K562 (cell line): ENCODE measurements around the gene SETD3. TPM values are rescaled to one million over a fixed set of nuclear protein-coding genes. Genes with fewer than 3 reads are reported as not detected.

ENCODE experiments used
- ATAC-seq: fragments of 200-7000 bp; cut with Tn5 transposase; 3 replicates; pipeline ENCODE4 v1.9.1; 2020; ENCODE audit warnings: moderate library complexity
- BruUV-seq: library from RNA; stranded (reverse); fragments of 400-500 nt; replicated peaks from 2 replicates; lab custom pipeline; 2021; lab: Mats Ljungman, UMichigan
- CTCF ChIA-PET: fragments of 300-600 bp; formaldehyde crosslinking; extraction: SDS; loops from one replicate; lab custom pipeline; 2021; ENCODE audit warnings: low intra/inter-chr PET ratio; lab: Yijun Ruan, JAX
- POLR2A ChIA-PET: fragments of 300-600, 350-650 bp; sonication (Branson Sonifier 250); formaldehyde crosslinking; extraction: SDS; loops from one replicate; lab custom pipeline; 2021; ENCODE audit warnings: antibody characterized with exemption, inconsistent platforms; lab: Yijun Ruan, JAX
- DNase-seq, 4 experiments: peaks; one replicate each; pipeline versions ENCODE4 v3.0.0 to v3.0.0-alpha.2; 2011 to 2018; ENCODE audit warnings: low spot score in 3 of 4, mixed read lengths in 3 of 4; ENCODE audit errors: extremely low read depth in 1 of 4
- FAIRE-seq: peaks from 2 replicates; lab custom pipeline; 2011; peaks lifted over from hg19 to GRCh38; lab: Jason Lieb, UNC
- H2AFZ ChIP-seq: 2 replicates; pipeline ENCODE4 v1.6.0; 2011; ENCODE audit warnings: low read depth, low read length, control low read depth, inconsistent platforms
- H3K27ac ChIP-seq: fragments of 200-600 bp; 3 replicates; pipeline ENCODE4 v1.8.0; 2011; ENCODE audit warnings: low read depth, mild to moderate bottlenecking, control low read depth, inconsistent platforms, low read length, moderate library complexity, mixed read lengths; ENCODE audit errors: extremely low read depth
- H3K27me3 ChIP-seq, 2 experiments: fragments of 300-600 bp in 1 of 2; 2 replicates in 1 of 2; 3 replicates in 1 of 2; pipeline versions ENCODE4 v1.6.0 to v1.8.0; 2011; ENCODE audit warnings: inconsistent platforms in 2 of 2, low read length in 2 of 2, mild to moderate bottlenecking in 1 of 2, mixed read lengths in 1 of 2, moderate library complexity in 1 of 2; ENCODE audit not compliant: control insufficient read depth in 2 of 2, insufficient read depth in 2 of 2
- H3K36me3 ChIP-seq: fragments of 300-600 bp; 3 replicates; pipeline ENCODE4 v1.8.0; 2011; ENCODE audit warnings: mild to moderate bottlenecking, low read length, inconsistent platforms; ENCODE audit not compliant: control insufficient read depth, insufficient read depth
- H3K4me1 ChIP-seq, 2 experiments: fragments of 200-600 bp in 1 of 2; replicated peaks in 1 of 2; 2 replicates in 1 of 2; 3 replicates in 1 of 2; pipeline versions ENCODE4 v1.5.1 to v1.8.0; 2011; ENCODE audit warnings: inconsistent platforms in 2 of 2, low read length in 2 of 2, mild to moderate bottlenecking in 1 of 2, mixed read lengths in 1 of 2, moderate library complexity in 1 of 2; ENCODE audit not compliant: control insufficient read depth in 2 of 2, insufficient read depth in 2 of 2
- H3K4me2 ChIP-seq: 2 replicates; pipeline ENCODE4 v1.6.1; 2011; ENCODE audit warnings: low read length, control low read depth, inconsistent platforms, mixed read lengths; ENCODE audit not compliant: insufficient read depth
- H3K4me3 ChIP-seq: fragments of 200-600 bp; sonication (generic), shearing (Covaris generic); 2 replicates; pipeline ENCODE4 v1.5.1; 2016; ENCODE audit warnings: control low read depth, inconsistent platforms
- H3K79me2 ChIP-seq: fragments of 200-600 bp; 3 replicates; pipeline ENCODE4 v1.8.0; 2011; ENCODE audit warnings: low read length, inconsistent platforms; ENCODE audit not compliant: control insufficient read depth, insufficient read depth
- H3K9ac ChIP-seq, 2 experiments: 2 replicates each; pipeline versions ENCODE4 v1.6.0 to v1.6.1; 2011; ENCODE audit warnings: low read depth in 2 of 2, low read length in 2 of 2, control low read depth in 1 of 2, inconsistent platforms in 1 of 2, mild to moderate bottlenecking in 1 of 2, mixed read lengths in 1 of 2; ENCODE audit not compliant: insufficient read depth in 1 of 2
- H3K9me1 ChIP-seq: one replicate; pipeline ENCODE4 v1.6.0; 2011; ENCODE audit warnings: inconsistent platforms, mild to moderate bottlenecking, low read length, moderate library complexity; ENCODE audit not compliant: control insufficient read depth, insufficient read depth
- H3K9me3 ChIP-seq: replicated peaks from 2 replicates; pipeline ENCODE4 v1.5.1; 2011; ENCODE audit warnings: low read depth, low read length, inconsistent platforms; ENCODE audit not compliant: control insufficient read depth, insufficient read depth
- H4K20me1 ChIP-seq: replicated peaks from 2 replicates; pipeline ENCODE4 v1.6.1; 2011; ENCODE audit warnings: low read length, inconsistent platforms, mixed read lengths; ENCODE audit not compliant: control insufficient read depth, insufficient read depth
- BMI1 ChIP-seq: fragments of 150-350 bp; IDR thresholded peaks from 2 replicates; pipeline ENCODE4 v1.6.1; 2014; ENCODE audit warnings: low read length
- BRD9 ChIP-seq: fragments of 450-650 bp; IDR thresholded peaks from 2 replicates; pipeline ENCODE4 v1.6.1; 2018; ENCODE audit warnings: low read depth; ENCODE audit not compliant: partially characterized antibody
- BRF1 ChIP-seq: IDR thresholded peaks from 3 replicates; pipeline ENCODE4 v1.6.1; 2011; ENCODE audit warnings: borderline replicate concordance, mild to moderate bottlenecking; ENCODE audit not compliant: insufficient read length; ENCODE audit errors: extremely low read depth
- CREBBP ChIP-seq: IDR thresholded peaks from one replicate; pipeline ENCODE4 v1.6.1; 2012; ENCODE audit warnings: low read depth, mild to moderate bottlenecking, control low read depth, inconsistent platforms, low read length
- CTBP1 ChIP-seq: fragments of 450-650 bp; IDR thresholded peaks from 2 replicates; pipeline ENCODE4 v1.6.1; 2016; ENCODE audit warnings: borderline replicate concordance
- HNRNPLL ChIP-seq: fragments of 200-400 bp; formaldehyde crosslinking; IDR thresholded peaks from 2 replicates; pipeline ENCODE4 v1.6.1; 2017; ENCODE audit warnings: low read length, low read depth, mild to moderate bottlenecking; ENCODE audit not compliant: poor library complexity, severe bottlenecking
- MBD2 ChIP-seq: sonication (generic); IDR thresholded peaks from 2 replicates; pipeline ENCODE4 v1.6.1; 2016; ENCODE audit warnings: low read depth, borderline replicate concordance
- MLX ChIP-seq, 2 experiments: fragments of 450-650 bp in 1 of 2; sonication (generic) in 1 of 2; formaldehyde crosslinking; conservative IDR thresholded peaks; 2 replicates each; pipeline versions ENCODE4 v1.4.0 to v1.8.1; 2020 to 2022; ENCODE audit warnings: mild to moderate bottlenecking in 1 of 2, missing genetic modification reagents in 1 of 2
- SAFB ChIP-seq: fragments of 200-400 bp; formaldehyde crosslinking; IDR thresholded peaks from 2 replicates; pipeline ENCODE4 v1.6.1; 2017; ENCODE audit warnings: low read depth, low read length, borderline replicate concordance
- ZC3H11A ChIP-seq: IDR thresholded peaks from 2 replicates; pipeline ENCODE4 v1.6.1; 2012; ENCODE audit warnings: low read depth, low read length, improper control_type of control experiment
- ZNF184 ChIP-seq: sonication (generic); formaldehyde crosslinking; IDR thresholded peaks from 2 replicates; pipeline ENCODE4 v1.5.0; 2020; ENCODE audit warnings: missing genetic modification reagents
- WGBS: fragments of 100-300 bp; shearing (Covaris generic); methylation state at CpG from one replicate; pipeline ENCODE4 v1.1.6; 2016; ENCODE audit warnings: low coverage, mixed read lengths; ENCODE audit not compliant: insufficient coverage; ENCODE audit errors: missing lambda C conversion rate; 5-methylcytosine and 5-hydroxymethylcytosine counted together
- in situ Hi-C: fragments of 300-500 bp; cut with MboI; formaldehyde crosslinking; loops from 4 replicates; pipeline ENCODE4 v1.15.0; 2018; ENCODE audit warnings: inconsistent platforms, mixed read lengths
- intact Hi-C: fragments of 100-400 bp; cut with micrococcal nuclease; formaldehyde crosslinking; loops from 2 replicates; pipeline ENCODE4 v1.14.2; 2022
- polyA plus RNA-seq, 8 experiments: library from polyadenylated mRNA; depleted of rRNA in 4 of 8; stranded (reverse) in 5 of 8; unstranded in 3 of 8; fragments of >200 nt; fragmentation: Nextera tagmentation in 2 of 8; fragmentation: Illumina TruSeq in 1 of 8; extraction: Ambion mirVana in 2 of 8; extraction: Trizol in 1 of 8; gene quantifications; 2 replicates each; pipeline versions ENCODE4 v1.2.1 to v1.2.3, GENCODE V29; 2011 to 2014; ENCODE audit warnings: inconsistent platforms in 1 of 8, missing spikeins in 1 of 8
- total RNA-seq, 7 experiments: library from RNA; depleted of rRNA in 6 of 7; stranded (reverse); fragments of >200 nt in 6 of 7; fragmentation: Illumina TruSeq in 2 of 7; extraction: Trizol in 2 of 7; gene quantifications; 2 replicates each; pipeline versions ENCODE4 v1.2.1 to v1.2.3, GENCODE V29; 2011 to 2021; ENCODE audit warnings: low replicate concordance in 1 of 7

SETD3 gene
- total and polyA plus RNA-seq, 9 of the 15 experiments (the other 6 are each of a cell fraction or from before 2014, with no cell fraction given) = 8.5 to 35.9 (median 26.5) TPM

- in situ Hi-C loops = no loop called here
- ChIA-PET POLR2A (interaction anchor here (0.7 kb wide), 1 partner anchor 15 kb away, joined by 4 read pairs; no protein-coding TSS in a partner anchor), CTCF (interaction anchor here (0.7 kb wide), 1 partner anchor 124 kb away, joined by 3 read pairs; no protein-coding TSS in a partner anchor)
- H4K20me1 ChIP-seq = no peaks in the 10 kb centered on the region
- no peak for ATAC-seq
- no peaks in the 10 kb centered on the region for H3K9me3 ChIP-seq
- no TSS peak for BruUV-seq
- H3K4me1 ChIP-seq = no peaks in the 10 kb centered on the region; a peak in 1 of 5 replicates
- H3K27me3 ChIP-seq = no peaks in the 10 kb centered on the region
- H3K9ac ChIP-seq = no peak overlapping the region
- DNase-seq = no peak
- intact Hi-C loops = no loop called here
- H3K4me3 ChIP-seq = no peak overlapping the region
- WGBS = 91% methylated on average over 4 of the region's 4 CpGs
- TF ChIP-seq BMI1 = no peak
- TF ChIP-seq MLX (CRISPR knock-in tag; conservative IDR thresholded peaks at IDR 0.05) = no peak
- TF ChIP-seq SAFB = no peak
- no peak for TF ChIP-seq BRD9
- TF ChIP-seq CREBBP = no peak
- TF ChIP-seq BRF1 = no peak
- no peak for TF ChIP-seq MBD2
- TF ChIP-seq HNRNPLL = no peak
- TF ChIP-seq CTBP1 = no peak
- TF ChIP-seq ZNF184 (CRISPR knock-in tag) = no peak
- TF ChIP-seq ZC3H11A = no peak
- H3K79me2 ChIP-seq = no peaks in the 10 kb centered on the region; the same call in 2 of the 3 replicates
- H3K9me1 ChIP-seq = no peaks in the 10 kb centered on the region
- no peak overlapping the region for H3K4me2 ChIP-seq
- peaks cover 22% of the 10 kb centered on the region; the same call in 2 of the 3 replicates for H3K36me3 ChIP-seq
- H2AFZ ChIP-seq = no peak overlapping the region
- no peak overlapping the region for H3K27ac ChIP-seq
- no peak for FAIRE-seq
These were observed 45.3 kb downstream of the SETD3 start for GRCh38 chr14:99435327-99435726.
